NCI-H1092 (cell line): ENCODE data around the gene CYP1B1.
"Not testable (repeated sequence)": the region's sequence is repeated elsewhere in the genome, so short reads cannot be mapped to it uniquely, and the experiment has no call there.

ENCODE experiments used
- DNase-seq: peaks from one replicate; lab custom pipeline; 2025; lab: John Stamatoyannopoulos, UW

Gene CYP1B1

GRCh38 chr2:38098421-38099098 lies 22.6 kb upstream of the CYP1B1 start:
- DNase-seq: no peak

- DNase-seq: no peak
Observed at GRCh38 chr2:38097988-38098385, 22.0 kb upstream of the CYP1B1 start.

- no peak for DNase-seq
Observed at GRCh38 chr2:38097258-38097987, 21.5 kb upstream of the CYP1B1 start.

GRCh38 chr2:38095996-38096861 lies 20.3 kb upstream of the CYP1B1 start:
- DNase-seq: no peak

GRCh38 chr2:38095079-38095995 lies 19.4 kb upstream of the CYP1B1 start:
- DNase-seq: no peak

GRCh38 chr2:38093527-38094165 lies 17.7 kb upstream of the CYP1B1 start:
- DNase-seq: no peak

GRCh38 chr2:38092196-38092902 lies 16.4 kb upstream of the CYP1B1 start:
- DNase-seq: no peak

- DNase-seq: no peak
Observed at GRCh38 chr2:38091760-38092159, 15.8 kb upstream of the CYP1B1 start.

- DNase-seq: no peak
Observed at GRCh38 chr2:38090928-38091327, 15.0 kb upstream of the CYP1B1 start.

GRCh38 chr2:38090212-38090611 lies 14.3 kb upstream of the CYP1B1 start:
- not testable (repeated sequence) for DNase-seq

GRCh38 chr2:38085998-38086698 lies 10.2 kb upstream of the CYP1B1 start:
- not testable (repeated sequence) for DNase-seq

- DNase-seq: not testable (repeated sequence)
Observed at GRCh38 chr2:38084556-38084955, 8.6 kb upstream of the CYP1B1 start.

- not testable (repeated sequence) for DNase-seq
Observed at GRCh38 chr2:38082727-38083126, 6.8 kb upstream of the CYP1B1 start.

GRCh38 chr2:38080346-38080745 lies 4.4 kb upstream of the CYP1B1 start:
- no peak for DNase-seq

- no peak for DNase-seq
Observed at GRCh38 chr2:38079116-38080052, 3.4 kb upstream of the CYP1B1 start.

- no peak for DNase-seq
Observed at GRCh38 chr2:38077431-38077769, 1.4 kb upstream of the CYP1B1 start.

GRCh38 chr2:38076710-38077430 lies 919 bp upstream of the CYP1B1 start:
- DNase-seq: no peak

- no peak for DNase-seq
Observed at GRCh38 chr2:38076152-38076709, 280 bp upstream of the CYP1B1 start.
